NCI-H187 (cell line): ENCODE data around the gene CNP.
"Not testable (repeated sequence)": the region's sequence is repeated elsewhere in the genome, so short reads cannot be mapped to it uniquely, and the experiment has no call there.

ENCODE experiments used
- DNase-seq, 2 experiments: peaks; one replicate each; lab custom pipeline; 2025; lab: John Stamatoyannopoulos, UW

CNP gene

DNA sequence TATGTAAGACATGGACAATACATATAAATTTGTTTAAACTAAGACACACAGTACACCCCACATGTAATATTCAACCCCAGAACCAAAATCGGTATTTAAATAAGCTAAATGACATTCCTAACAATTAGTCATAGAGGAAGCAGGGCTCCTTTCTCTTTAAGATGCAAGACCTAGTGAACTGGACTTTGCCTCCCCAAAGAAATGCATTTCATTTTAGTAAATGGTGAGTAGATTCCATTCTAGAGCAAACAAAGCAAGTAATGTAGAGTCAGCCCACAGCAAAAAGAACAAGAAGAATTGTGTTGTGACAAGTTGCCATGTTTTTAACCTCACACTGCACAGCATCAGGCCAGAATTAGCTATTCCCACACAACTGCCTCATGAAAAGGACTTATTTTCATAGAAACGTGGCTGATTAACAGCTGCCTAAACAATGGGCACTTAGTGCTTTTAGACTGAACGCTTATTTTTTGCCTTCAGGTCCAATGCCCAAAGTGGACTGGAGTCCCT, 36.3 kb downstream of the CNP start:
- no peak for DNase-seq

DNA sequence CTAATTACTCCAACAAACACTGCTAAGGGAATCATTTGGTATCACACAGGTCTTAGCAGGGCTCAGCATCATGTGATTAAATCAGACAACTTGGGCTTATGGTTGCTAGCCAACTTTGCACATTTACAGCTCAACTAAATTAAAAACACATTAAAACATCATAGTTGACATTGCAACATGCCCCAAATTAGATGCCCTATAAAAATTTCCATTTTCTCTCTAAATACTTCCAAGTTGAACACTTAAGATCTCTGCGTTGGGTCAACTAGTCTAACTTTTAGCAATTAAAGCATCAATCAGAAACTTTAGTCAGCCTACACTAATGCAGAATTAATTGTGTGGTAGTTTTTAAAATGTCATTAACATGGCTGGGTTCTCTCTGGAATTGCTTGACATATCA, 38.6 kb downstream of the CNP start:
- DNase-seq, result no peak

GRCh38 chr17:42009170-42009569, 42.6 kb downstream of the CNP start:
- no peak for DNase-seq

- DNase-seq, result not testable (repeated sequence)
Measured at GRCh38 chr17:42010266-42010680, 43.7 kb downstream of the CNP start.

GRCh38 chr17:42010898-42011516, 44.4 kb downstream of the CNP start:
- DNase-seq, result no peak

- DNase-seq, result not testable (repeated sequence)
Measured at GRCh38 chr17:42012363-42012762, 45.8 kb downstream of the CNP start.

DNA sequence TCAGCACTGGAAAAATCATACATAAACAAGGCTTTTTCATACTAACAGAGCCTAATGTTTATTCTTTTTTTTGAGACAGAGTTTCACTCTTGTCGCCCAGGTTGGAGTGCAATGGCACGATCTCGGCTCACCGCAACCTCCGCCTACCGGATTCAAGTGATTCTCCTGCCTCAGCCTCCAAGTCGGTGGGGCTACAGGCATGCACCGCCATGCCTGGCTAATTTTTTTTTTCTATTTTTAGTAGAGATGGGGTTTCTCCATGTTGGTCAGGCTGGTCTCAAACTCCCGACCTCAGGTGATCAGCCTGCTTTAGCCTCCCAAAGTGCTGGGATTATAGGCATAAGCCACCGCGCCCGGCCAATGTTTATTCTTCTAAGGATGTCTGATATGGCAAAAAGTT, 47.1 kb downstream of the CNP start:
- not testable (repeated sequence) for DNase-seq

GRCh38 chr17:42016411-42016831, 49.8 kb downstream of the CNP start:
- no peak for DNase-seq

DNA sequence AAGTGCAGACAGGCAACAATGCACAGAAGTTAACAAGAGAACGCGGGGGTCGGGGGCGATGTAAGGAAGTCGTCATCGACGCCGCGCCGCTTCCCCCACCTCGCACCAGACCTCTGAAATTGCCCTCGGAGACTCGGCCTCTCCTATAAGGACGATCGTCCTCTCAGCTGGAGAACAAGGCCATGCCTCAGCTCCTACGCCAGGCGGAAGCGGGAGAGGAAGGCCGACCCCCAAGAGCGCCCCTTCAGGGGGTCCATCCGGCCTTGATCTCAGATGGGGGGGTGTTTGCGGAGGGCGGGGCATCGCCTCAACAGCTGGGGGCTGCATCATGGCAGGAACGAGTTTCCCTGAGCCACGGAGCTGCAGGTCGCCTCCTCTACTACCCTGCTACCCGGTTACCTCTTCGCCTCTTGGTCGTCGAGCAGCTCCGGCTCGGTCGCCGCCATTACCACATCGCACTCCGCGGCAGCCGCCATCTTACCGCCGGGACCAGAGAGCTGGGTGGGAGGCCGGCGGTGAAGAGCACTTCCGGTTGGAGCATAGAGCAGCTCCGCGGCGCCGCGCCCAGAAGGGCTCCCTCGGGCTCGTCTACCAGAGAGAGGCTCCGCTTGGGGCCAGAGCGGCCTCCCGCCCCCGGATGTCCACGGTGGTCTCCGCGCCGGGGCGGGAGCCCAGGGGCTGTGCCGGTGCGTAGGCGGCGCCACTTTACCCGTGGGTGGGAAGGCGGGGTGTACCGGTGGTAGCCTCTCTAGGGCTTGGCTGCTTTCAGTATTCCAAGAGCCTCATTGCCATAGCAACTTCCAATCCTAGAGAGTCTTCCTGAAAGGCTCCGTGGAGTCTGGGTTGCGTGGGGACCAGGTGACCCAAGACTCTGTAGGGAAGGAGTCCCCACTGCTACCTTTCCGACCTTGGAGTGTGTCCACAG, 50.6 kb downstream of the CNP start, which contains the start of gene DNAJC7:
TSS of gene DNAJC7 (minus strand) at position 499 of the 925 bp plus-strand sequence. CDS start at position 476, 23 bp downstream.
- peak; percentile 87 to 88 for DNase-seq

DNA sequence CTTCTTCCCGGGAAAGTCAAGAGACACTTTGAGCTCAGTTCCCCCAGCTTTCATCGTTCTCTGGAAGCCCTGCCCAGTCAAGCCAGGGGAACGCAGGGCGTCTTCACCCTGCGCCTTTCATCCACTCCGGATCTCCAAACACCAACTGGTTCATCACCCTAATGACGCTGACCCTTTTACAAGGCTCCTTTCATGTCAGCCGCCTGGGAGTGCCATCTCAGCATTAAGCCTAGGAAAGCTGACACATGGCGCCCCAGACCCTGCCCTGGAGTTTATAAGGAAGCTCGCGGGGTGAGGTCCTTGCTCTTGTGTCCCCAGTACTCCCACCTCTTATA, 51.2 kb downstream of the CNP start:
- DNase-seq, result no peak

DNA sequence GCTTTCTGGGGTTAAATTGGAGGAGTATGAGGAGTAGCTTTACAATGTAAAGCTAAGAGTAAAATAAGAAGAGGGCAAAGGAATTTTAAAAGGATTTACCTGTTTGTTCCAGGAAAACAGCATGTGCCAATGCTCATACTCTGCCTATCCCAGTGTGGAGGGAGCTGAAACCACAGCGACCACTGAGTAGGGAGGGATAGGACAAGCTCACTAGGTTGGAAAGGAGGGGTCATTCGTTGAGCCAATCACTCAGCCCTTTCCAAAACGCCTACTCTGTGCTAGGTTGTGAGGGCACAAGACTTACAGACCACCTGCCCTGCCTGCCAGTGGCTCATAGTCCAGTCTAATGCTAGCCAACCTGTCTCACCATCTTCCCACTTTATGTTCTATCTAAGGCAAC, 51.7 kb downstream of the CNP start:
- no peak for DNase-seq

DNA sequence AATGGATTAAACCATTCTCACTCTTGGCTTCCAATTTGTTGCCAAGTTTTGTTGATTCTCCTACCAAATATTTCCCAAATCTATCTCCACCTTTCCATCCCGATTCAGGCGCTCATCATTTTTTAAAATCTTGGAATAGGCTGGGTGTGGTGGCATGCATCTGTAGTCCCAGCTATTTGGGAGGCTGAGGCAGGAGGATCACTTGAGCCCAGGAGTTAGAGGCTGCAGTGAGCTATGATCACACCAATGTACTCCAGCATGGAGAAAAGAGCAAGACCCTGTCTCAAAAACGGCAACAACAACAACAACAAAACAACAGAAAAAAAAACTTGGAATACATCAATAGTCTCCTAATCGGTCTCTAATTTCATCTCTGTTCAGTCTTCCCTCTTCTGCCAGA, 52.4 kb downstream of the CNP start:
- no peak for DNase-seq

DNA sequence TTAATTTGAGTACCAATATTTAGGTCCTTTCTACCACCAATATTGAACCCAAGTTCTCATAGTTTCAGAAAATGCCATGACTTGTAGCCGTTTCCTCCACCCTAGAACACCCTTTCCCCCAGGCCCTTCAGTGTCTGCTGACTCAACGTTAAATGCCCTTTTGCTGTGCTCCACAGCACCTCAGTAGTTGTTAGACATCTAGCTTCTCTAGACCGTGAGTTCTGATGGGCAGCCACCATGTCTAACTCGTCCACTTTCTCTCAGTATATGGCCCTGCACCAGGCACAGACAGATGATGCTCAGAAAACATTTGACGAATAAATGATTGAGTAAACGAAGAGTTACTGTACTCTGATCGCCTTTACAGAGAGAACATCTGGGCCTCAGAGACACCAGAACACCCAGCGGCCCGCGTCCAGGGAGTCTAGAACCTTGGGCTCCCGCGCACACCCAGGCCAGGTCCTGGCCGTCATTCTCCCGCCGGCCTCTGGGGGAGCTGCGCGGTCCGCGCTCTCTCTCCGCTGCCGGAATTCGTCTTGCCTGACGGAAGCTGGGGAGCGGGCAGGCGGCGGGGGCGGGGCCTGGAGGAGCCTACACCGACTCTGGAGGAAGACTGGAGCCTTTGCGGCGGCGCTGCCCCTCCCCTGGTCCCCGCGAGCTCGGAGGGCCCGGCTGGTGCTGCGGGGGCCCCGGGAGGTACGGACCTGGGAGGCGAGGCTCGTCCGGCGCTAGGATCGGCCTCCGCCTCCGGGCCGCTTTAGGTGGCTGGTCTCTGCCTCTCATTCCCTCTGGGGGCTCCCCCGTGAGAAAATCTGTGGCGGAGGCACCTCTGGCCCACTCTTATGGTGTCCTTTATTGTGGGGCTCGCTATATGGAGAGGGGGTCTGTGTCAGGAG, 53.2 kb downstream of the CNP start, which contains the start of gene NKIRAS2:
TSS of gene NKIRAS2 (plus strand) at position 582 of the 896 bp plus-strand sequence. CDS start 1,488 bp downstream, outside the sequence.
- DNase-seq, result peak; percentile 75 to 84

GRCh38 chr17:42020845-42021244, 54.2 kb downstream of the CNP start:
- not testable (repeated sequence) for DNase-seq

DNA sequence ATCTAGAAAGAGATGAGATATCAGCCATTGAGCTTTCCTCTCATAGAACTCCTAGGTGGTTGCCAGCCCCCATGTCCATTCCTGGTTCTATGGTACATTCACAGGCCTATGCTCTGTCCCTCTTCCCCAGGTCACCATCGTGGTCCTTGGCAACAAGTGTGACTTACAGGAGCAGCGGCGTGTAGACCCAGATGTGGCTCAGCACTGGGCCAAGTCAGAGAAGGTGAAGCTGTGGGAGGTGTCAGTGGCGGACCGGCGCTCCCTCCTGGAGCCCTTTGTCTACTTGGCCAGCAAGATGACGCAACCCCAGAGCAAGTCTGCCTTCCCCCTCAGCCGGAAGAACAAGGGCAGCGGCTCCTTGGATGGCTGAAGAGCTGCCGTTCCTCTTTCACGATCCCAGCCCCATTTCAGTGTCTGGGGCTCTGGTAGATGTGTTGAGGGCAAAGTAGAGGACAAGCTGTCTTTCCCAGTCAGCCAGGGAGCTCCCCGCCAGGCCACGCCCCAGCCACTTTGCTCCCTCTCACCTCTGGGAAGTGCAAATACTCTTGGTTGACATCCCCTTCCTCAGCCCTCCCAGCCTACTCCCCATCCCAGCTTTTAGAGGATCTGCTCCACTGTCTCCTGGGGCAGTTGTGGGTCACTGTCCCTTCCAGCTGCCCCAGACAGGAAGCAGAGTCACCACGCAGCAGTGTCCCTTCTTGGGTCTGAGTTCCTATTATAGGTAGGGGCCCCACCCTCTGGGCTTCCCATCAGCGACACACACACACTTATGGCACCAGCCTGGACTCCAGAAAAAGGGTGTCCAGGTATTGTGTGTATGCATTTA, 57.1 kb downstream of the CNP start:
- DNase-seq, result no peak

DNA sequence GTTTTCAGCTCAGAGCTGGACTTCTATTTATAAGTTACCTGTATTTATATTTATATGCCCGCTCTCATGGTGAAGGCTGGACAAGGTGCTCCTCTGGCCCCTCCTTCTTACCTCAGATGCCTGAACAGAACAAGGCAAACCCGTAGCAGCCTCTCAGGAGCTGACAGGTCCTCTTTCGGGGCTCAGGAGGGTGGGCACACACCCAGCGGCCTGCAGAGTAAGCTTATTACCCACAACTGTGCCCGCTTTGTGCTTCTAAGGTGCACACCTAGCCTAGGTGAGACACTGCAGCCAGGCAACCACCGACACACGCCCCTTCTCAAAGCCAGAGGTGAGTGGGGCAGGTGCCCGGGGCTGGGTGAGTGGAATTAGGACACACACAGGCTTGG, 58.6 kb downstream of the CNP start:
- no peak for DNase-seq

- DNase-seq, result no peak
Measured at GRCh38 chr17:42025936-42026335, 59.3 kb downstream of the CNP start.

DNA sequence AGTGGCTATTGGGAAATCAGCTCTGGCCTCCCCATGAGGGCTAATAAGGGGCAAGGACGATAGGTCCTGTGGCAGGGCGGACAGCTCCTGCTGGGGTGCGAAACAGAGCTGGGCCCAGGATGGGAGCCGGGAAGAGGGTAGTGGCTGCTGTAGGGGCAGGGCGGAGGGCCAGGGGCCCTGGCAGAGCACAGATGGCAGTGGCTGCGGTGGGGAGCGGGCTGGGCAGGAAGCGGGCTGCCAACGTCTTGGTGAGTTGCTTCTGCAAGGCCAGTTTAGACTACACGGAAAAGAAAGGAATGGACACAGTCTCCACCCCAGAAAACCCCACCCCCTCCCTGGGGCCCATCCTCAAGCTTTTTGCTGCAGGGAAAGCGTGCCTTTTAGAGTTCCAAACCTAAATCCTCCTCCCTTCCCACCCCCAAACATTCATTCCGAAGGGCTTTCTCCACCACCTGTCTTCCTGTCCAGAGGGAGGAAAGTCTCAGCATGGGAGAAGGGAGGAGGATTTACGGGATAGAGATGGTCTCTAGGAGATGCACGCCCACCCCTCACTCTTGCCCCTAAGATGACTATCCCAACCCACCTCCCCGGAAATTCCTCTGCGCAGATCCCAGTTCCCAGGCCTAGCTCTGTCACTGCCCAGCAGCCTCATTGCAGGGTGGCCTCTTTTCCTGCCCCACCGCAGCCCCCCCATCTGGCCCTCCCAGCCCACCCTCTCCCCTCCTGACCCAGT, 60.4 kb downstream of the CNP start:
- no peak for DNase-seq
